ENCODE results near the gene ZNF521.

The ZNF521 gene

DNA sequence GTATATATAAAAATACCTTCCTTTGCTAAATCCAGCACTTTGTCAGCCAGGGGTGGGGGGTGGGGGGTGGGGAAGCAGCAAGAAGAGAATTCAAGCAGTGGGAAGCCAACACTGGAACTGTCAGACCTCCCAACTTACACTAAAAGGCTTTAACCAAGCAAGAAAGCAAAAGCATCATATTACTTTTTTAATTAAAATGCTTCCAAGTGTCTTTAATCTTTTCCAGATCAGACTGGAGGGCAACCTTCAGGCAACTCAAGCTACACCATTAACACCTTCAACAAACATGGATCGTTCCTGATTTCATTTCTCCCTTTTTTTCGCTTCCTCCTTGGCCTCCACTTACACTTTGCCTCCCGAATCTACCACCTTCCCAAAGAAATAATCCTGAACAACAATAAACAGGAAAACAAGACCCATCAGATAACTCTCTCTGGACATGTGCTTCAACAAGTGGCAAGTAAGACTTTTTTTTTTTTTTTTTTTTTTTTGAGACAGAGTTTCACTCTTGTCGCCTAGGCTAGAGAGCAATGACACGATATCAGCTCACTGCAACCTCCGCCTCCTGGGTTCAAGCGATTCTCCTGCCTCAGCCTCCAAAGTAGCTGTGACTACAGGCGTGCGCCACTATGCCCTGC, 35.5 kb downstream of the ZNF521 start:
- no peak for DNase-seq (ENCODE audit: insufficient read length, low spot score)
- TF ChIP-seq PAX5 (IDR thresholded peaks at IDR 0.05; ENCODE audit: insufficient read depth, low read length, severe bottlenecking) (no peak), SPI1 (IDR thresholded peaks at IDR 0.05; ENCODE audit: low read depth, low read length) (no peak), TAF1 (IDR thresholded peaks at IDR 0.05; ENCODE audit: low read depth, low read length) (no peak), POLR2A (IDR thresholded peaks at IDR 0.05; ENCODE audit: low read depth, low read length) (no peak), POU2F2 (IDR thresholded peaks at IDR 0.05; ENCODE audit: low read depth, low read length) (no peak), POLR2AphosphoS5 (IDR thresholded peaks at IDR 0.05; ENCODE audit: low read depth, low read length) (no peak)
- no peak for FAIRE-seq

DNA sequence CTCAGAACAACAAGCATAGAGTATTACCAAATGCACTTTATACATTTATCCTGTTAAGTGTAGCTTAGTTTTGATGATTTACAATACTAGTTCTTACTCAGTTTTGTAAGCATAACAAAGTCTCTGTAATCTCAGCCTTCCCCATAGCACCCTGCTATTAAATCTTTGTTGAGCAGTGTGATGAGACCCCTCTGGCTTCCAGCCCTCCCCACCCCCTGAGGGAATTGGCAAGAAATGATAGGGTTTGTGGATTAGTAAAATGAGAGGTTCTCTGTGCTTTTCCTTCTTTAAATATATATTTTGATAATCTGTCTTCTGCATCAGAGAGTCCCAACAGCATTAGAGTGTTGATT, 37.2 kb downstream of the ZNF521 start:
- no peak for FAIRE-seq

DNA sequence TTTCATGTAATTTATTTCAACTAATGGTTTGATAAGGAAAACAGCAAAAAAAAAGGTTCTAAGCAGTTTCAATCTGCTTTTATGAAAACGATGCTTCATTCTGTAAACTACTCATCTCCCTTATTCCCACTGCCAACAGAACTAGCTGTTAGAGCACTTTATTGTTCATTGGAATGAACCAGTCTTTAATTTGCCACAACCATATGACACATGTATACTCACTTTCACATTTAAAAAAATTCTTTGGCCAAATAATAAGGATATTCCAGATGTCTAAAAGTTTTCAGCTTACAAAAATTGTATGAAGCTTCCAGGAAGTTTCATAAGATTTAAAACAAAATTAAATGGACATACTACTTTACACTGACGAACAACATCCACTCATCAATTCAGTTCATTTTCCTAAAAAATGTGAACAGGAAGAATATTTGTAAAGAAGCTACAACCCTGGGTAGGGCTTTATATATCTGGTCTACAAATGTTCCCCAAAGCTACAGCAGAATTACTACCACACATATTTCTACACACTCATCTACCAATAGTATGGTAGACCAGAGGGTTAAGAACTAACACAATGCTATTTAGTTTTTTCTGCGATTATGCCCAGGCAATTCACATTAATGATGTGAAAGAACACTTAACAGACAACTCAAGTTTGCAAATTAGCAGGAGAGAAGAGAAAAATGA, 37.7 kb downstream of the ZNF521 start:
- no peak for TF ChIP-seq POU2F2 (IDR thresholded peaks at IDR 0.05; ENCODE audit: low read depth, low read length)
- TF ChIP-seq POLR2AphosphoS5 (IDR thresholded peaks at IDR 0.05; ENCODE audit: low read depth, low read length), result no peak
- no peak for TF ChIP-seq SPI1 (IDR thresholded peaks at IDR 0.05; ENCODE audit: low read depth, low read length)
- TF ChIP-seq POLR2A (IDR thresholded peaks at IDR 0.05; ENCODE audit: low read depth, low read length), result no peak
- TF ChIP-seq PAX5 (IDR thresholded peaks at IDR 0.05; ENCODE audit: insufficient read depth, low read length, severe bottlenecking), result no peak
- no peak for TF ChIP-seq TAF1 (IDR thresholded peaks at IDR 0.05; ENCODE audit: low read depth, low read length)
- FAIRE-seq, result no peak
- no peak for DNase-seq (ENCODE audit: insufficient read length, low spot score)

More for the DNA sequence above, 37.2 kb downstream of the ZNF521 start:
- no peak for DNase-seq (ENCODE audit: insufficient read length, low spot score)
- TF ChIP-seq POU2F2 (IDR thresholded peaks at IDR 0.05; ENCODE audit: low read depth, low read length) (no peak), SPI1 (IDR thresholded peaks at IDR 0.05; ENCODE audit: low read depth, low read length) (no peak)

DNA sequence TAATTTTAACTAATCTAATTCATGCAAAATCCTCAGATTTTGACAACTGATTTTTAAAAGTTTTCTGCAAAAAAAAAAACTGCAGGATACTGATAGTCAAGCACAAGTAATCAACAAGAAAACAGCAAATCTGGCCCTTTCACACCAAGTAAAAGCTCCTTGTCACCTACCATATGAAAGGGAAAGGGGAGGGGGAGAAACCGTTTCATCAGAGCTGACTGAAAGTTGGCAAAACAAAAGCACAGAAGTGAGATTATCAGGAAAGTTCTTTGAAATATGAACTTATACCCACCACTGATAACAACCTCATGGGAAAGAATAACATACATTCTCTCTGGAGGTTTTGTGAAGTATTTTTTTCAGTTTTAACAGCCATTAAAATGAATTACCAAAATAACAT, 38.7 kb downstream of the ZNF521 start:
- TF ChIP-seq SPI1 (IDR thresholded peaks at IDR 0.05; ENCODE audit: low read depth, low read length) (no peak), PAX5 (IDR thresholded peaks at IDR 0.05; ENCODE audit: insufficient read depth, low read length, severe bottlenecking) (no peak), TAF1 (IDR thresholded peaks at IDR 0.05; ENCODE audit: low read depth, low read length) (no peak), POU2F2 (IDR thresholded peaks at IDR 0.05; ENCODE audit: low read depth, low read length) (no peak), POLR2A (IDR thresholded peaks at IDR 0.05; ENCODE audit: low read depth, low read length) (no peak)

DNA sequence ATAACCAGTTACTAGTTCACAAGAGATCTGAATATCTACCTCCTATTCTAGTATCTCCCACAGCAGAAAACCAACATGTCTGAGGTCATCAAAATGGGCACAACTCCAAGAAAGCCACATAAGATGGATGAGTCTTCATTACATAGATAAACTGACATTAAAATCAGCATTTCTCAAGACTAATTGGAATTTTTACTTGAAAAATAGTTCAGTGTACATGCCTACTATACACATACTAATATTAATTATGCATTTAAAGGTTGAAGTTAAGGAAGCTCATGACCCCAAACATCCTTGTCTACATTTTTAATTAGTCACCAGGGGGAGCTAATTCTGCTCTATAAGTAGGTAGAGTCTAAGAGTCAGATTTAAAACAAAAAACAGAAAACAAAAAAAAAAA, 41.9 kb downstream of the ZNF521 start:
- FAIRE-seq (no peak), DNase-seq (ENCODE audit: insufficient read length, low spot score) (no peak)
- TF ChIP-seq POLR2A (IDR thresholded peaks at IDR 0.05; ENCODE audit: low read depth, low read length), result no peak
- TF ChIP-seq TAF1 (IDR thresholded peaks at IDR 0.05; ENCODE audit: low read depth, low read length), result no peak
- no peak for TF ChIP-seq SPI1 (IDR thresholded peaks at IDR 0.05; ENCODE audit: low read depth, low read length)
- no peak for TF ChIP-seq PAX5 (IDR thresholded peaks at IDR 0.05; ENCODE audit: insufficient read depth, low read length, severe bottlenecking)
- no peak for TF ChIP-seq POLR2AphosphoS5 (IDR thresholded peaks at IDR 0.05; ENCODE audit: low read depth, low read length)
- TF ChIP-seq POU2F2 (IDR thresholded peaks at IDR 0.05; ENCODE audit: low read depth, low read length), result no peak

More for the DNA sequence above, 38.7 kb downstream of the ZNF521 start:
- DNase-seq (ENCODE audit: insufficient read length, low spot score) (no peak), FAIRE-seq (no peak)

DNA sequence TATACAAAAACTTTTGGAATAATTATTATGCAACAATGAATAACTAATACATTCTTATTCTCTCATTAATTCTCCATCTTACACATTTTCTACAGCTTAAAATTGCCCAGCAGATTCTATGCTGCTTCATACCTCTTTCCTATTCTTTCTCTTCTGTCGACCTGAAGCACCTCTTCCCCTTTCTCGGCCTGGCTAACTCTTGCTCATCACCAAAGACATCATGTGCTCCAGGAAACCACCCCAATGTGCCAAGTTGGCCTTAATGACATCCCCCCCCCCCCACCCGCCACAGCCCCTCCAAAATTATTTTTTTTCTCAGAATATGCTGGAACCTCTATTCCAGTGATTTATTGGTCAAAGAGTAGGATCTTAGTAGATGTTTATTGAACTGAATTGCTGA, 43.6 kb downstream of the ZNF521 start:
- TF ChIP-seq PAX5 (IDR thresholded peaks at IDR 0.05; ENCODE audit: insufficient read depth, low read length, severe bottlenecking), result no peak
- no peak for TF ChIP-seq SPI1 (IDR thresholded peaks at IDR 0.05; ENCODE audit: low read depth, low read length)
- no peak for TF ChIP-seq POLR2A (IDR thresholded peaks at IDR 0.05; ENCODE audit: low read depth, low read length)
- no peak for TF ChIP-seq POLR2AphosphoS5 (IDR thresholded peaks at IDR 0.05; ENCODE audit: low read depth, low read length)
- TF ChIP-seq POU2F2 (IDR thresholded peaks at IDR 0.05; ENCODE audit: low read depth, low read length), result no peak
- TF ChIP-seq TAF1 (IDR thresholded peaks at IDR 0.05; ENCODE audit: low read depth, low read length), result no peak

DNA sequence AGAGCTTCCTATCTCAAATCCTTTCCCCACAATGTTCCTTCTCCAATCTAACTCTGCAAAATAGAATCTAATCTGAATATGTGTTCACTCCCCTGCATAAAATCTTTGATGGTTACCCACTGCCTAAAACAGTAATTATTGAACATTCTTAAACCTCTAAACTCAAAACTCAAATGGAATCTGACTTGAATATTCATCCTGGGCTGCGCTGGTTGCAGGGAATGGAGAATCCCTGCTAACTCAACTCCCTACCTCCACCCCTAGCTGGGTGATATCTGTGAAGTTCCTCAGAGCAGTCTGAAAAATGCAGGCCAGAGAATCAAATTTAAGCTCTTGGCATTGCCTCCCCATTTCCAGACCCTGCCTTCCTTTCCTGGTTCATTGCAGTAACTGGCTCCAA, 44.8 kb downstream of the ZNF521 start:
- FAIRE-seq (no peak), DNase-seq (ENCODE audit: insufficient read length, low spot score) (no peak)
- no peak for TF ChIP-seq TAF1 (IDR thresholded peaks at IDR 0.05; ENCODE audit: low read depth, low read length)
- TF ChIP-seq POLR2AphosphoS5 (IDR thresholded peaks at IDR 0.05; ENCODE audit: low read depth, low read length), result no peak
- no peak for TF ChIP-seq POLR2A (IDR thresholded peaks at IDR 0.05; ENCODE audit: low read depth, low read length)
- no peak for TF ChIP-seq POU2F2 (IDR thresholded peaks at IDR 0.05; ENCODE audit: low read depth, low read length)
- TF ChIP-seq PAX5 (IDR thresholded peaks at IDR 0.05; ENCODE audit: insufficient read depth, low read length, severe bottlenecking), result no peak
- TF ChIP-seq SPI1 (IDR thresholded peaks at IDR 0.05; ENCODE audit: low read depth, low read length), result no peak

More for the DNA sequence above, 43.6 kb downstream of the ZNF521 start:
- FAIRE-seq (no peak), DNase-seq (ENCODE audit: insufficient read length, low spot score) (no peak)

DNA sequence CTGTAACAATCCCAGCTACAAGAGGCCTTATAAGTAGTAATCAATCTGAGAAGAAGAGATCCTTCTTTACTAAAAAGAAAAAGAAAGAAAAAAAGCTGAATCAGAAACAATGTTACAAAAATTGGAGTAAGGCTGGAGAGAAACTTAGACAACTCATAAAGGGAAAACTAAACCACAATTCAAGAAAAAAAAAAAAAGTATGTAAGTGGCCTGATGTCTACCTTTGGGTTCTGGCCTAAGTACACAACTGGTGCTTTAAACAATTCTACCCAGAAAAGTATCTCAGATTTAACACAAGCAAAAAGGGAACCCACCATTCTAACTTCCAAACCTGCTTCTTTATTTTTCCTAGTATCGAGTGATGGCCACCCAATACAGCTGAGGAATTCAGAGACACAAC, 45.3 kb downstream of the ZNF521 start:
- FAIRE-seq, result no peak
- TF ChIP-seq POLR2A (IDR thresholded peaks at IDR 0.05; ENCODE audit: low read depth, low read length), result no peak
- no peak for TF ChIP-seq PAX5 (IDR thresholded peaks at IDR 0.05; ENCODE audit: insufficient read depth, low read length, severe bottlenecking)
- TF ChIP-seq POLR2AphosphoS5 (IDR thresholded peaks at IDR 0.05; ENCODE audit: low read depth, low read length), result no peak
- no peak for TF ChIP-seq SPI1 (IDR thresholded peaks at IDR 0.05; ENCODE audit: low read depth, low read length)
- TF ChIP-seq POU2F2 (IDR thresholded peaks at IDR 0.05; ENCODE audit: low read depth, low read length), result no peak
- no peak for TF ChIP-seq TAF1 (IDR thresholded peaks at IDR 0.05; ENCODE audit: low read depth, low read length)
- DNase-seq (ENCODE audit: insufficient read length, low spot score), result no peak

DNA sequence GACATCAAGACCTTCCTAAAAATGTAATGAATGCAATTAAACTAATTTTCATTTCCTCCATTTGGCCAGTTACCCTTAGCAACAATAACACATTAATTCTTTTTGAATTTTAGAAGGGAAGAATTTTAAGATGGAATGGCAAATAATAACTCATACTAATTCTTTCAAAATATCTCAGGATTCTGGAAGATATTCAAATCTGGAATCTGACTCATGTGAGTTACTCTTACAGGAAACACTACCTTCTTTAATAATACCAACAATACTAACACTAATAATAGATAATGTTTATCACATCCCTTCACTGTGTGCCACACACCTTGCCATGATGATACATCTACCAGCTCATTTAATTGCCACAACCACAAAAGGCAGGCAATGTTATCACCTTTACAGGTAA, 46.4 kb downstream of the ZNF521 start:
- no peak for DNase-seq (ENCODE audit: insufficient read length, low spot score)
- TF ChIP-seq TAF1 (IDR thresholded peaks at IDR 0.05; ENCODE audit: low read depth, low read length), result no peak
- TF ChIP-seq POU2F2 (IDR thresholded peaks at IDR 0.05; ENCODE audit: low read depth, low read length), result no peak
- TF ChIP-seq POLR2A (IDR thresholded peaks at IDR 0.05; ENCODE audit: low read depth, low read length), result no peak
- no peak for TF ChIP-seq POLR2AphosphoS5 (IDR thresholded peaks at IDR 0.05; ENCODE audit: low read depth, low read length)
- no peak for TF ChIP-seq SPI1 (IDR thresholded peaks at IDR 0.05; ENCODE audit: low read depth, low read length)
- TF ChIP-seq PAX5 (IDR thresholded peaks at IDR 0.05; ENCODE audit: insufficient read depth, low read length, severe bottlenecking), result no peak
- FAIRE-seq, result no peak

Measured in GM12891 (cell line).